HL-60 (cell line): ENCODE measurements around the gene STK16.
A peak's percentile ranks its signal among the peaks of the same experiment; 100 is the strongest.

ENCODE experiments used
- DNase-seq, 2 experiments: peaks; one replicate each; pipeline ENCODE4 v3.0.0-alpha.2; 2010 to 2020; ENCODE audit warnings: low read depth in 1 of 2, low spot score in 1 of 2
- H3K27ac ChIP-seq: fragments of 250-450 bp; sonication (Bioruptor Pico); replicated peaks from 2 replicates; pipeline ENCODE4 v1.5.1; 2020; ENCODE audit warnings: mild to moderate bottlenecking, moderate library complexity
- H3K27me3 ChIP-seq: fragments of 250-450 bp; sonication (Bioruptor Pico); 2 replicates; pipeline ENCODE4 v1.5.1; 2021; ENCODE audit warnings: mild to moderate bottlenecking, moderate library complexity; ENCODE audit not compliant: insufficient read depth, poor library complexity, severe bottlenecking
- H3K4me3 ChIP-seq: replicated peaks from 2 replicates; pipeline ENCODE4 v1.5.1; 2011; ENCODE audit warnings: mild to moderate bottlenecking, control low read depth, low read length; ENCODE audit not compliant: insufficient read depth
- CTCF ChIP-seq: IDR thresholded peaks from one replicate; pipeline ENCODE4 v1.5.1; 2011; ENCODE audit warnings: low read length, control low read depth, inconsistent platforms; ENCODE audit not compliant: insufficient read depth
- GABPA ChIP-seq: IDR thresholded peaks from 2 replicates; pipeline ENCODE4 v1.6.1; 2012; ENCODE audit warnings: low read depth
- POLR2AphosphoS5 ChIP-seq: IDR thresholded peaks from 2 replicates; pipeline ENCODE4 v1.6.1; 2012; ENCODE audit warnings: low read depth
- SPI1 ChIP-seq: IDR thresholded peaks from 2 replicates; pipeline ENCODE4 v1.6.1; 2012; ENCODE audit warnings: low read depth, mild to moderate bottlenecking, borderline replicate concordance
- TF ChIP-seq, protein P1 (sequence below): IDR thresholded peaks from 2 replicates; pipeline ENCODE4 v1.6.1; 2012; ENCODE audit warnings: low read depth; ENCODE audit not compliant: insufficient replicate concordance

The STK16 gene

DNA sequence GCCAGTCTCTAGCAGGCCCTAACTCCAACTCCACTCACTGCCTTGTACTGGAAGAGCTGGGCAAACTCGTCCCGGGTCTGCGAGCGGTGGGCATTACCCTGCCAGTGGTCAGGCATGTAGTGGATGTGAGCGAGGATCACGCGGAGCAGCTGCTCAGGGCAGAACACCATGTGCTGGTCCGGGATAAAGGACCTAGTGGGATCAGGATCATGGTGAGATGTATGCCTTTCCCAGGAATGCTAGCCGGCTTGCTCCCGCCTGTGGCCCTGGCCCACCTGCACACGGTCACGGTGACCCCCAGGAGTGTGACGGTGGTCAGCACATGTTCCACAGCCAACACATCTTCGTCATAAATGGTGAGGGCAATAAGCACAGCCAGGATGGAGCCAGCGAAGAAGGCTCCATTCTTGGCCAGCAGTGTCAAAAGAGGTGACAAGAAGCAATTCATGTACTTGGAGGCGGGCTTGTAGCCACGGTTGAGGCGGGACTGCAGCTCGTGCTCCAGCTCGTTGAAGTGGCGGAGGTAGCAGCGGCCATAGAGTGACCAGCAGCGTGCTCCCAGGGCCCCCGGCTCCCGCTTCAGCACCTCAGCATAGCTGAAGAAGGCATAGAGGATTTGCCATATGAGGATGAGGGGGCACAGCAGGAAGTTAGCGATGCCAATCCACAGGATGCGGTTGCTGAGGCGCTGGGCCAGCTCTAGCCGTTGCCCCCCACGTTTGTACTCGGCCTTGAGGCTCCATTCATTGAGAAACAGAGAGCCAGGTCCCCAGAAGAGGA lies 21.3 kb upstream of the STK16 start:
- H3K27ac ChIP-seq: no peak overlapping the region
- H3K4me3 ChIP-seq: no peak overlapping the region
- DNase-seq: no peak
- no peaks in the 10 kb centered on the region for H3K27me3 ChIP-seq
- TF ChIP-seq POLR2AphosphoS5: no peak
- TF ChIP-seq CTCF: no peak
- no peak for TF ChIP-seq SPI1
- TF ChIP-seq, protein P1, sequence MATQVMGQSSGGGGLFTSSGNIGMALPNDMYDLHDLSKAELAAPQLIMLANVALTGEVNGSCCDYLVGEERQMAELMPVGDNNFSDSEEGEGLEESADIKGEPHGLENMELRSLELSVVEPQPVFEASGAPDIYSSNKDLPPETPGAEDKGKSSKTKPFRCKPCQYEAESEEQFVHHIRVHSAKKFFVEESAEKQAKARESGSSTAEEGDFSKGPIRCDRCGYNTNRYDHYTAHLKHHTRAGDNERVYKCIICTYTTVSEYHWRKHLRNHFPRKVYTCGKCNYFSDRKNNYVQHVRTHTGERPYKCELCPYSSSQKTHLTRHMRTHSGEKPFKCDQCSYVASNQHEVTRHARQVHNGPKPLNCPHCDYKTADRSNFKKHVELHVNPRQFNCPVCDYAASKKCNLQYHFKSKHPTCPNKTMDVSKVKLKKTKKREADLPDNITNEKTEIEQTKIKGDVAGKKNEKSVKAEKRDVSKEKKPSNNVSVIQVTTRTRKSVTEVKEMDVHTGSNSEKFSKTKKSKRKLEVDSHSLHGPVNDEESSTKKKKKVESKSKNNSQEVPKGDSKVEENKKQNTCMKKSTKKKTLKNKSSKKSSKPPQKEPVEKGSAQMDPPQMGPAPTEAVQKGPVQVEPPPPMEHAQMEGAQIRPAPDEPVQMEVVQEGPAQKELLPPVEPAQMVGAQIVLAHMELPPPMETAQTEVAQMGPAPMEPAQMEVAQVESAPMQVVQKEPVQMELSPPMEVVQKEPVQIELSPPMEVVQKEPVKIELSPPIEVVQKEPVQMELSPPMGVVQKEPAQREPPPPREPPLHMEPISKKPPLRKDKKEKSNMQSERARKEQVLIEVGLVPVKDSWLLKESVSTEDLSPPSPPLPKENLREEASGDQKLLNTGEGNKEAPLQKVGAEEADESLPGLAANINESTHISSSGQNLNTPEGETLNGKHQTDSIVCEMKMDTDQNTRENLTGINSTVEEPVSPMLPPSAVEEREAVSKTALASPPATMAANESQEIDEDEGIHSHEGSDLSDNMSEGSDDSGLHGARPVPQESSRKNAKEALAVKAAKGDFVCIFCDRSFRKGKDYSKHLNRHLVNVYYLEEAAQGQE: no peak
- no peak for TF ChIP-seq GABPA

DNA sequence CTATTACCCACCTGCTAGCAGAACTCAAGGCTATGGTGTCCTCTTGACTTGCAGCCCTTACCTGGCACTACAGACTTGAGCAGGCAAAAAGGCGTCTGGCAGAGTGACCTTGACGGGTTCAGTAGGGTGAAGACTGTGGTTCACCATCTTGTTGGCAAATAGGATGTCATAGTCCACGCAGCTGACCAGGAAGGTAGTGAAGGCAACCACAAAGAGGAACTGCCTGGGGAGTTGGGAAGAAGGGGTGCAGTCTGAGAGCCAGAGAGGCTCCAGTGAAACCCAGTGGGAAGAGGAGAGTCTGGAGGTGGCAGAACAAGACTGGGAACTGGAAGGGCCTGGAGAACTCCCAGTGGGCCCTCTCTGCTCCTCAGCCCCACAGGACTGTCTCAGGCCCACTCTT lies 19.9 kb upstream of the STK16 start:
- Histone ChIP-seq H3K27me3 (no peaks in the 10 kb centered on the region), H3K4me3 (no peak overlapping the region), H3K27ac (no peak overlapping the region)
- TF ChIP-seq GABPA: no peak
- TF ChIP-seq, protein P1: no peak
- TF ChIP-seq POLR2AphosphoS5: peak; percentile 100
- peak; percentile 99 for TF ChIP-seq SPI1
- TF ChIP-seq CTCF: no peak
- peak; percentile 87 to 89 for DNase-seq

GRCh38 chr2:219228041-219228910 lies 17.0 kb upstream of the STK16 start:
- peak overlapping the region; percentile 75 for H3K4me3 ChIP-seq
- TF ChIP-seq GABPA (no peak), SPI1 (peak; percentile 67; the same call in 1 of the 2 replicates)
- DNase-seq: peak in 1 of 2 experiments; percentile 14
- H3K27ac ChIP-seq: peak overlapping the region; percentile 2; the same call in 1 of the 2 replicates
- no peaks in the 10 kb centered on the region for H3K27me3 ChIP-seq

DNA sequence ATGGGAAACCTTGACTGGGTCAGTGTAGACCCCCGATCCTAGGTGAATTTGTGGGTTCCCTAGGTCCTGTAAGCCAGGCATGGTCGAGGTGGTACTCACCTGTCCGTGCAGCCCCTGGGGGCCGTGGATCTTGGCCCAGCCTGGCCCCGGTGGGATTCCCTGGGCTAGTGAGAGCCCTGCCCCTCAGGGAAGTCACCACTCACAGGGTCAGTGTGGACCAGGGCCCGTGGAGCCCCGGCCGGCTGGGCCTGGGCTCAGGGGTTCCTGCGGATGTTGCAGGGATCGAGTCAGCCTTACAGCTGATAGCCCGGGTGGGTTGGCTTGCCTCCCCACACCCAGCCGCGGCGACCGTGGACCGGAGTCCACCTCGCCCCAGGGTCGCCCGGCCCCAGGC lies 16.4 kb upstream of the STK16 start:
- TF ChIP-seq SPI1 (no peak), GABPA (no peak), POLR2AphosphoS5 (no peak), CTCF (no peak)
- TF ChIP-seq, protein P1: no peak

More for the DNA sequence above, 16.4 kb upstream of the STK16 start:
- H3K27ac ChIP-seq: peak overlapping the region; percentile 2; the same call in 1 of the 2 replicates
- peak overlapping the region; percentile 75 for H3K4me3 ChIP-seq
- no peaks in the 10 kb centered on the region for H3K27me3 ChIP-seq
- DNase-seq: peak in 1 of 2 experiments; percentile 7
